Fibroblast of lung (primary cell): ENCODE results near the gene SCUBE1. TPM values are rescaled to one million over a fixed set of nuclear protein-coding genes. Genes with fewer than 3 reads are reported as not detected.

Source experiments
- DNase-seq, 2 donors: peaks; one replicate each; pipeline versions ENCODE4 v3.0.0 to v3.0.0-alpha.2; 2010; ENCODE audit warnings: low read depth in 2 of 2
- H2AFZ ChIP-seq: 2 replicates; pipeline ENCODE4 v1.5.1; 2012; ENCODE audit warnings: low read length, control low read depth, inconsistent platforms
- H3K27ac ChIP-seq: 2 replicates; pipeline ENCODE4 v1.5.1; 2011; ENCODE audit warnings: low read length, control low read depth; ENCODE audit not compliant: insufficient read depth
- H3K27me3 ChIP-seq: 2 replicates; pipeline ENCODE4 v1.5.1; 2011; ENCODE audit warnings: mild to moderate bottlenecking, low read length; ENCODE audit not compliant: control insufficient read depth, insufficient read depth
- H3K36me3 ChIP-seq: 2 replicates; pipeline ENCODE4 v1.5.1; 2011; ENCODE audit warnings: low read length; ENCODE audit not compliant: control insufficient read depth, insufficient read depth
- H3K4me1 ChIP-seq: 2 replicates; pipeline ENCODE4 v1.5.1; 2011; ENCODE audit warnings: low read length; ENCODE audit not compliant: control insufficient read depth, insufficient read depth; ENCODE audit errors: extremely low read depth
- H3K4me2 ChIP-seq: 2 replicates; pipeline ENCODE4 v1.5.1; 2011; ENCODE audit warnings: low read length, control low read depth; ENCODE audit not compliant: insufficient read depth; ENCODE audit errors: extremely low read depth
- H3K4me3 ChIP-seq, 4 experiments: fragments of 200-600 bp in 1 of 4; sonication (generic) in 1 of 4; replicated peaks in 1 of 4; 2 replicates each; pipeline ENCODE4 v1.5.1; 2011 to 2016; ENCODE audit warnings: low read length in 4 of 4, low read depth in 3 of 4, mild to moderate bottlenecking in 3 of 4, control low read depth in 2 of 4, inconsistent platforms in 1 of 4, mixed read lengths in 1 of 4; ENCODE audit not compliant: insufficient read depth in 1 of 4; ENCODE audit errors: control extremely low read depth in 1 of 4
- H3K79me2 ChIP-seq: 2 replicates; pipeline ENCODE4 v1.5.1; 2012; ENCODE audit warnings: mild to moderate bottlenecking, low read length, inconsistent platforms; ENCODE audit not compliant: control insufficient read depth, insufficient read depth
- H3K9ac ChIP-seq: 2 replicates; pipeline ENCODE4 v1.5.1; 2011; ENCODE audit warnings: mild to moderate bottlenecking, low read length, control low read depth; ENCODE audit not compliant: insufficient read depth
- H3K9me3 ChIP-seq: 2 replicates; pipeline ENCODE4 v1.5.1; 2012; ENCODE audit warnings: low read depth, low read length; ENCODE audit not compliant: control insufficient read depth, insufficient read depth
- H4K20me1 ChIP-seq: 2 replicates; pipeline ENCODE4 v1.5.1; 2011; ENCODE audit warnings: low read length; ENCODE audit not compliant: control insufficient read depth, insufficient read depth; ENCODE audit errors: extremely low read depth
- CTCF ChIP-seq, 2 donors: IDR thresholded peaks in 1 of 2; conservative IDR thresholded peaks in 1 of 2; 1 replicate in 1 of 2; 2 replicates in 1 of 2; pipeline ENCODE4 v1.5.1; 2011 to 2012; ENCODE audit warnings: low read length in 2 of 2, control low read depth in 1 of 2, inconsistent platforms in 1 of 2, low read depth in 1 of 2, mild to moderate bottlenecking in 1 of 2
- EZH2 ChIP-seq: IDR thresholded peaks from 2 replicates; pipeline ENCODE4 v1.5.1; 2012; ENCODE audit warnings: low read length, control low read depth, mild to moderate bottlenecking; ENCODE audit errors: missing control alignments
- polyA plus RNA-seq, 2 donors: library from polyadenylated mRNA; depleted of rRNA in 1 of 2; stranded (reverse) in 1 of 2; unstranded in 1 of 2; fragments of >200 nt; gene quantifications; 2 replicates each; pipeline ENCODE4 v1.2.1, GENCODE V29; 2011 to 2012; ENCODE audit warnings: missing spikeins in 1 of 2
- total RNA-seq: library from RNA; depleted of rRNA; stranded (reverse); fragments of >200 nt; gene quantifications from 2 replicates; pipeline ENCODE4 v1.2.1, GENCODE V29; 2014

The SCUBE1 gene
- total and polyA plus RNA-seq, 2 donors (not counting 1 experiment from before 2014, with no cell fraction given), result 0.17 TPM; not detected in 1

GRCh38 chr22:43345761-43346301, 2.7 kb upstream of the SCUBE1 start:
- no peak overlapping the region for H3K9ac ChIP-seq
- no peak overlapping the region for H3K4me3 ChIP-seq
- no peaks in the 10 kb centered on the region for H3K36me3 ChIP-seq
- H3K4me1 ChIP-seq, result no peaks in the 10 kb centered on the region
- H3K79me2 ChIP-seq, result no peaks in the 10 kb centered on the region
- no peak overlapping the region for H3K4me2 ChIP-seq
- no peaks in the 10 kb centered on the region for H4K20me1 ChIP-seq
- H3K27me3 ChIP-seq, result peaks cover 35% of the 10 kb centered on the region
- H2AFZ ChIP-seq, result no peak overlapping the region
- no peak for DNase-seq
- H3K27ac ChIP-seq, result no peak overlapping the region
- H3K9me3 ChIP-seq, result no peaks in the 10 kb centered on the region
- TF ChIP-seq EZH2 (no peak), CTCF (conservative IDR thresholded peaks at IDR 0.05 in 1 of 2, IDR thresholded peaks at IDR 0.05 in 1 of 2; ENCODE audit: low read depth in 1 of 2, low read length in 2 of 2) (no peak)

- TF ChIP-seq EZH2 (no peak), CTCF (conservative IDR thresholded peaks at IDR 0.05 in 1 of 2, IDR thresholded peaks at IDR 0.05 in 1 of 2; ENCODE audit: low read depth in 1 of 2, low read length in 2 of 2) (no peak)
- H3K27me3 ChIP-seq, result peaks cover 36% of the 10 kb centered on the region
- no peak for DNase-seq
Observed at GRCh38 chr22:43345356-43345755, 2.2 kb upstream of the SCUBE1 start.

DNA sequence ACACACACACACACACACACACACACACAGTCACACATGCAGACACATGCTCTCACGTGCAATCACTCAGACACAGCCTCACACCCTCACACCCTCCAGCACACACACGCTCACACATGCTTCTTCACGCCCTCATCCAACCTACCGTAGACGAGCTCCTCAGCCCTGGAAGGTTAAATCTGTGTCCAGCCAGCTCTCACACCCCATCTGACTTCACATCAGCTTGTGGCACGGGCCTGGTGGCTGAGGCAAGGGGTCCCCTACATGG, 1.3 kb upstream of the SCUBE1 start:
- Histone ChIP-seq H3K27me3 (peaks cover 36% of the 10 kb centered on the region), H3K4me2 (no peak overlapping the region), H4K20me1 (no peaks in the 10 kb centered on the region), H3K36me3 (no peaks in the 10 kb centered on the region), H3K4me1 (no peaks in the 10 kb centered on the region), H2AFZ (no peak overlapping the region), H3K27ac (no peak overlapping the region), H3K4me3 (no peak overlapping the region), H3K9me3 (no peaks in the 10 kb centered on the region), H3K79me2 (no peaks in the 10 kb centered on the region), H3K9ac (no peak overlapping the region)
- TF ChIP-seq EZH2, result peak; percentile 63
- TF ChIP-seq CTCF (conservative IDR thresholded peaks at IDR 0.05 in 1 of 2, IDR thresholded peaks at IDR 0.05 in 1 of 2; ENCODE audit: low read depth in 1 of 2, low read length in 2 of 2), result no peak
- no peak for DNase-seq

More at GRCh38 chr22:43345356-43345755, 2.2 kb upstream of the SCUBE1 start:
- no peak overlapping the region for H3K4me2 ChIP-seq
- H3K9ac ChIP-seq, result no peak overlapping the region
- H3K79me2 ChIP-seq, result no peaks in the 10 kb centered on the region
- H3K36me3 ChIP-seq, result no peaks in the 10 kb centered on the region
- H2AFZ ChIP-seq, result no peak overlapping the region
- no peak overlapping the region for H3K4me3 ChIP-seq
- H3K27ac ChIP-seq, result no peak overlapping the region
- H3K4me1 ChIP-seq, result no peaks in the 10 kb centered on the region
- no peaks in the 10 kb centered on the region for H4K20me1 ChIP-seq
- H3K9me3 ChIP-seq, result no peaks in the 10 kb centered on the region
